GM19455 (cell line): ENCODE results near the gene GCLC.
"Not testable (repeated sequence)": the region's sequence is repeated elsewhere in the genome, so short reads cannot be mapped to it uniquely, and the experiment has no call there.

Source experiments
- ATAC-seq: cut with Tn5 transposase; IDR thresholded peaks from one replicate; pipeline ENCODE4 v1.9.1; 2021; ENCODE audit not compliant: unreplicated experiment

The GCLC gene

DNA sequence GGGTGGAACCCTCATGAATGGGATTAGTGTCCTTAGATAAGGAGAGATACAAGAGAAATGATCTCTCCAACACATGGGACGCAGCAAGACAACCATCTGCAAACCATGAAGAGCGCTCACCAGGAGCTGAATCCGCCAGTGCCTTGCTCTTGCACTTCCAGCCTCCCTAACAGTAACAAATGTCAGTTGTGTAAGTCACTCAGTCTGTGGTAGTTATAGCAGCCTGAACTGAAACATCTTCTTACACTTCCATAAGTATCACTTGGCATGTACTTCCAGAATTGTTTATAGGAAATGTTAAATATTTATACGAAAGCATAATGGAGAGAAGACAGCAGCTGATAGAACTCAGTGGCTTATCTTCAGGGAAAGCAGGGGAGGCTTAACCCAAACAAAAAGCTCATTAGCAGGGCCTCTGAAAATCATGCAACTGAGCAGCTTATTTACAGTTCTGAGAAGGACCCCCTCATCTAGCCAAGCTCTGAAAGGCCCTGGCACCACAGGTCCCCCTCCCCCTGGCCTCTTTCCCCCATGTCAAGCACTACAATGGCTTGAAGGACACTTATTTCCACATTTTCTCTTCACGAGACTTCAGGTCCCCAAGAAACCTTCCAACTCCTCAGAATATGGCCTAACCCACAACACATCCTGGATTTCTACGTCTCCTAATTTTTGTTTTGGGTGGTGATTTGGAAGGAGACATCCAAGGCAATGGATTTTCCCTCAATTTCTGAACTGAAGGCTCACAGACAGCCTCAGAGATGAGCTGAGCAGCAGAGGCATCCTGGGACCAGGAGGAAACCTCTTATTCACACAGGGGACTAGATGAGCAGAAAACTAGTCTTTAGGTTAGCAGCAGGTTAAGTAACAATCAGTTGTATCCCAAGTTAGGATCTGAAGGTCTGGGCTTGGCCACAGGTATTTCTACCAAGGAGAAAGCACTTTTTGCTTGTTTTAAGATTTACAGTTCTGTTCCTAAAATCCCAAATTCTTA, 49.1 kb downstream of the GCLC start:
- ATAC-seq, result no peak

DNA sequence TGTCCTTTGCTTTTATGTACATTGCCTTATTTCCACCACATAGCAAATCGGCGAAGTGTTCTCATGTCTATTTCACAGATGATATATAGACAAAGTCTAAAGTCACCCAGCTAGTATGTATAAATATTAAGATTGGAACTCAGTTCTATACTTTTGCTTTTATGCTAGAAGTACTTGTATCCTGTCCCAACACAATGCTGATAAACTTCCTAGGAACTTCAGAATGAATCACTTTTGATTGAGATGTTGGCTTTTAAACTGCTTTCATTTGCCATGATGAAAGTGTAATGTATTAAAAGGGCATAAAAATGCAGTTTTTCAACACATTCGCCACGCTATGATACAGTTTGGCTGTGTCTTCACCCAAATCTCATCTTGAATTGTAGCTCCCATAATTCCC, 50.8 kb downstream of the GCLC start:
- no peak for ATAC-seq

DNA sequence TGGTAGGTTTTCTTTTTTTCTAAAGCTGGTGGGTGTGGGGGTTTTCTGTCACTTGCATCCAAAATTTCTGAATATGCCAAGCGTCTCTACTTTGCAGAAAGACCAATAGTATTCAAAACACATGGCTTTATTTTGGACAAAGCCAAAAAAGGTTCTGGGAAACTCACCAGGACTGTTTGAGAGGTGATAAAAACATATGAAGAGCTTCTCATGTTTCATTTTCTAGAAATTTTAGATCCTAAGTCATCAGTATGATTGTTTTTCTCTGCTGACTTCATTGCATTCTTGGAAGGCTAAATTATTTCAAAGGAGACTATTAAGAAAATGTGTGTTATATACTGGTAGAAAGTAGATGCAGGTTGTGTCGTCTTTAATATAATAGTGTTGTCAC, 51.3 kb downstream of the GCLC start:
- no peak for ATAC-seq

DNA sequence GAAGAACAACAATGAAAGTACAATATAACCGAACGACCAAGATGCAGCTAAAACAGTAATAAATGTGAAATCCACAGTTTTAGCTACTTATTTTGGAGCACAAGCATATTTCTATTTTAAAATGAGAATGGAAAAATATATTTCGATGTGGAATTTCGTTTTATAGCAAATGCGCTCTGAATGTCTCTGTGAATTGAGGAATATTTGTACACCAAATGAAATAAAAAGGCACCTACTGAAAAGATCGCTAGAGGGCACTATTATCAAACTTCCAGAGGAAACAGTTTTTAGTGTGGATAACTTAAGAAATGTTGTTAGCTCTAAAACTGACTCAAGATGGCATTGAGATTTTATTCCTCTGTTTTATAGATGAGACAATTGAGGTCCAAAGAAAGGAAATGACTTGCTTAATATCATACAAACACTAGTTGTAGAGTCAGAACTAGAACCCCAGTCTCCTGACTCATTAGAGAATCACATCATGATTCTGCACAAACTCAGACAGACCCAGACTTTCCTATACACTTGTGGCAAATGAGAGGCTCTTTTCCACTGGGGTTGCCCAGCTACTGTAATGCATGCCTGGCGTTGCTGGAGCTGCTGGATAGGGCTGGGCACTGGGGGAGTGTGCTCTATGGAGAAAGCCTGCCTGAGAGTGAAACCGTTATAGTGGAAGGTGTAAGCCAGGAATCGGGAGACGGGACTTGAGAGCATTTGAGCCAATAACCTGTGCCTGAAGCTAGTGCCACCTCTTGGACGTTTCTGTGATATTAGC, 51.9 kb downstream of the GCLC start:
- ATAC-seq, result no peak

DNA sequence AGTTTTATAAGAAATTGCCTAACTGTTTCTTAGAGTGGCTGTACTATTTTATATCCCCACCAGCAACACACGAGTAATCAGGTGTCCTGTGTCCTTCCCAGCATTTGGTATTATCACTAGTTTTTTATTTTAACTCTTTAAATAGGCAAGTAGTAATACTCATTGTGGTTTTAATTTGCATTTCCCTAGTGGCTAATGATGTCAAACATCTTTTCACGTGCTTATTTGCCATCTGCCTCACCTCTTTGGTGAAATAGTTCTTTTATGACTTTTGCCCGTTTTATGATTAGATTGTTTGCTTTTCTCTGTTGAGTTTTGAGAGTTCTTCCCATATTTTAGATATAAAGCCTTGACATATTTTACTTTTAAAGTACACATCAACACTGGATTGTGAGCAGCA, 57.8 kb downstream of the GCLC start:
- ATAC-seq, result no peak

DNA sequence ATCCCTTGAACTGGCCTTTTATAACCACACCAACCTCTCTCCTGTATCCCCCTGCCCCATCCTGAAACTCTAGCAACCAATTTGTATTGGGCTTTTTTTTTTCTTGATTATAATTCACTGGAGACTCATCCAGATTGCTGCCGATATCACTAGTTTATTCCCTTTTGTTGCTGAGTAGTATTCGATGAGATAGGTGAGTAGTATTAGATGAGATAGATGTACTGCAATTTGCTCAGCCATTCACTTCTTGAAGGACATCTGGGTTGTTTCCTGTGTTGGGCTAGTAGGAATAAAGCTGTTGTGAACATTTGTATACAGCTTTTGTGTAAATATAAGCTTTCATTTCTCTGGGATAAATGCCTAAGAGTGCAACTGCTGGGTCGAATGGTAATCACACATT, 58.2 kb downstream of the GCLC start:
- no peak for ATAC-seq

DNA sequence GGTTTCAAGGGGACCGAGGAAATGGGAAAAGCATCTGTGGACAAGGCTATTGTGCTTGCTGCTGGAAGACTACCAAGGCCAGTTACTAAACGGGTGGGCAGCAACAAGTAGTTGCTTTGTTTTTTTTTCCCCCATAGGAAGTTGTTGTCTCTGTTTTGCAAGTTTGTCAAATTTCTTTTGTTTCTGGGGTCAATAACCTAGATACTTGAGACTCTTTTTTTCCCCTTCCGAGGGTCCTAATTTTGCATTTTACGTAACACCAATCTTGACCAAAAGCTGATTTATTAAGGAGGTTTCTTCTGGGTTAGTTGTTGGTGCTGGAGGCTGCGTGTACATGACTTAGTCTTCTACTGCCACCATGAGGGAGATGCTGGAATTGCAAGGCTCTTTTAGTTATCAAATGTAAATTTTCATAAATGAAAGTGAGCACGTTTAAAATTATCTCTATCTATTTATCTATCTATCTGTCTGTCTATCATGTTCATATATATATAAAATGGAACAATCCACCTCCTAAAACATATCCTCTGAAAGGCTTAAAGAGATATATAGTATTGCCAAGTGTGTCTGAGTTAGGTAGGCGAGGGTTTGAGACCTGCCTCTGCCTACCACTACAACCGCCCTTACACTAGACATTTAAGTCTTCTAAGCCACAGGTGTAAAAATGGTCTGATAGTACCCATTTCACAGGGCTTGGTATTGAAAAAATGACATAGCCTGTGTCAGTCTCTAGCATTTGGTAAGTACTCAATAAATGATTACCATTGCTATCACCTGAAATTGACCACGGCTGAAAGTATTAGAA, 60.2 kb downstream of the GCLC start:
- no peak for ATAC-seq

DNA sequence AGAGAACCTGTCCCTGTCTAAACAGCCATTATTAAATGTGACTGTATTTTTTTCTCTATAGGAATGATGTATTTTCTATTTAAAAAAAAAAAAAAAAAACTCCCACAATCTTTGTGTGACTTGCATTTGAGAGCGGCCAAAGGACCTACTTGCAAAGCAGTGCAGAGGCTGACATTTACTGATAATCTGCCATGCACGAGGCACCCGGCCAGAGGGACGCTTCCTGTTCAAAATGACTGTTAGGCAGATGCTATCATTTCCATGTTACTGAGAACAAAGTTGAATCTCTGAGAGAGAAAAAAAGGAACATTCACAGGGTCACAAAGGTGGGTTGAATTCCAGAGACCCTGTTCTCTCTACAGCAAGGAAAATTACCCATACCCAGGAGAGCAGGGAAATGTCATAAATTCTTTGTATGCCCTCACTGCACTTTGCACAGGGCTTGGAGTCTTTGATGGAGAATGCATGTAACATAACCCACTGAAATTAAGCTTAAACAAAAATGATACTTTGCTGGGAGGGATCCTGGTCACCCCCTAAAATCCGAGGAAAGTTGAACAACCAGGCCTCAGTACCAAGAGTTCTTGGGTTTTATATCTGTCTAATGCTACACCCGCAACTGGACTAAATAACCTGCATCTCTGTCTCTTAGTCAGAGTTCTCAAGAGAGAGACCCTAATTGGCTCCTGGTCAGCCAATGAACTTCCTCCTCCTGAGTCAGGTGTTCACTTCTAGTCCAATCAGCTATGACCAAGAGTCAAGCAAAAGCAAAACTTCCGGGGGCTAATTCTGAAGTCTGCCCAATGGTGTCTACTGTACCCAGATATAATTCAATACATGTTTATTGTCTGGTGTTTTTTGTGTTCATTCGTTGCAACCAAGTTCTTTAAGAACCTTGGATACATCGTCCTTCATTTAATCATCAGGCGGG, 61.2 kb downstream of the GCLC start:
- no peak for ATAC-seq

DNA sequence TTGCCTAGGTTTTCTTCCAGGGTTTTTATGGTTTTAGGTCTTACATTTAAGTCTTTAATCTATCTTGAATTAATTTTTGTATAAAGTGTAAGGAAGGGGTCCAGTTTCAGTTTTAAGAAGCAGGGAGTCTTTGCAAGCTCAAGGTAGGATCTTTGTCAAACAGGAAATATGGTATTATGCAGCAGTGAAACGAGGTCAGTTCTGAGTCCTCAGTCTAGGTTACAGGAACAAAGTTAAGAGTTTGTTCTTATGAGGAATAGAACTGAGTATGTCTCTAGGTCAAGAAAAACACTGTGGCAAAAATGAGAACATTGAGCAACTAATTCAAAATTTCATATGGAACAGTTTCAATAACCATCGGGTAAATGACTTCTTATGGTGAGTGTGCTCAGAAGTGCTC, 63.6 kb downstream of the GCLC start:
- no peak for ATAC-seq

DNA sequence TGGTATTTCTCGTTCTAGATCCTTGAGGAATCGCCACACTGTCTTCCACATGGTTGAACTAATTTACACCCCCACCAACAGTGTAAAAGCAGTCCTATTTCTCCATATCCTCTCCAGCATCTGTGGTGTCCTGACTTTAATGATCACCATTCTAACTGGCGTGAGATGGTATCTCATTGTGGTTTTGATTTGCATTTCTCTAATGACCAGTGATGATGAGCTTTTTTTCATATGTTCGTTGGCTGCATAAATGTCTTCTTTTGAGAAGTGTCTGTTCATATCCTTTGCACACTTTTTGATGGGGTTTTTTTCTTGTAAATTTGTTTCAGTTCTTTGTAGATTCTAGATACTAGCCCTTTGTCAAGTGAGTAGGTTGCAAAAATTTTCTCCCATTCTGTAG, 64.1 kb downstream of the GCLC start:
- not testable (repeated sequence) for ATAC-seq

DNA sequence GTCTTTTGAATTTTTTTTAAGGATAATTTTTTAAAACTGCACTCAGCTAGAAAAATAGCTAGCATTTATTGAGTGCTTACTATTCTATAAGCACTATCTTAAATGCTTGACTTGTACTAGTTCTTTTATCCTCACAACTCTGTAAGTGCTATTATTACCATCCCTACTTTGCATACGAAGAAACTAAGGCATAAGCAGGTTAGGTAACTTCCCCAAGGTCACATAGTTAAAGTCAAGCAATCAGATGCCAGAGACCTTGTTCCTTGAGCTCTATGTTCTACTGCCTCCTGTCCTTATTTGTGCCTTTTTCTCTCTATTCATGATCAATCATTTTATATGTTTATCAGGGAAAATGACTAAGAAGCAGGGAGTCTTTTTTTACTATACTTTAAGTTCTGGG, 65.0 kb downstream of the GCLC start:
- no peak for ATAC-seq

DNA sequence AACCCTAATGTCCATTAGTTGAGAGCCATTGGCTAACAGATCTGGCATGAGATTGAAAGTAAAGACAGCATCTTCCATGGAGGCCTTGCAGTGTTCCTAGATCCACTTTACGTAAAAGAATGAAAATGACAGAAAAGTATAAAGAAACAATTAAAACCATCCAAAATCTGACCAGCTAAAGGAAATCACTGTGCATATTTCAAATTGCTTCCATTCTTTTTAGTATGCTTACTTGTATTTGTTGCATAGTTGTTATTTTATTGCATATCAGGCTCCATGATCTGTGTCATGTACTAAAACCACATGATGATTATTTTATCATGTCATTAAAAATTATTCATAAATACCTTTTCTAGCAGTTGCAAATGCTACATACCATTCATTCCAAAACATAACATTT, 67.9 kb downstream of the GCLC start:
- no peak for ATAC-seq

DNA sequence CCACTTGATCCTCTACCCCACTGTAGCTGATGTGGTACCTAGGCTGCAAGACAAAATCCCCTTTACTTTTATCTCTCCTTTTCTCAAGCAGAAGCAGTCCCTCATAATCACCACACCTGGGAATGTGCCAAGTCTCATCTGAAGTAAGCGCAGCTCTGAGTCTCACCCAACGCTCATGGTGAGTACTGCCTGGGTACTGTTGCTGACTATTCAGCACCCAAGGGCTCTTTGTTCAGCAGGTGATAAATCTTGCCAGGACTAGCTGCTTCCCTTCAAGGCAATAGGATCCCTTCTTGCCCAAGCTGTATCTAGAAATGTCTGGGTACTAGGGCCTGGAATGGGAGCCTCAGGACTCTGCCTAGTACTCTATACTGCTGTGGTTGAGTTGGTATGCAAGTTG, 70.9 kb downstream of the GCLC start:
- ATAC-seq, result no peak

DNA sequence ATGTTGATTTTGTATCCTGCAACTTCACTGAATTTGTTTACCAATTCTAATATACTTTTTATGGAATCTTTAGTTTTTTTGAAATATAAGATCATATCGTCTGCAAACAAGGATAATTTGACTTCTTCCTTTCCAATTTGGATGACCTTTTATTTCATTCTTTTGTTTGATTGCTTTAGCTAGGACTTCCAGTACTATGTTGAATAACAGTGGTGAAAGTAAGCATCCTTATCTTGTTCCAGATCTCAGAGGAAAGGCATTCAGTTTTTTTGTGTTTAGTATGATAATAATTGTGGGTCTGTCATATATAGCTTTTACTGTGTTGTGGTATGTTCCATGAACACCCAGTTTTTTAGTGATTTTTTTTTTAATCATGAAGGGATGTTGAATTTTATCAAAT, 75.7 kb downstream of the GCLC start:
- no peak for ATAC-seq

DNA sequence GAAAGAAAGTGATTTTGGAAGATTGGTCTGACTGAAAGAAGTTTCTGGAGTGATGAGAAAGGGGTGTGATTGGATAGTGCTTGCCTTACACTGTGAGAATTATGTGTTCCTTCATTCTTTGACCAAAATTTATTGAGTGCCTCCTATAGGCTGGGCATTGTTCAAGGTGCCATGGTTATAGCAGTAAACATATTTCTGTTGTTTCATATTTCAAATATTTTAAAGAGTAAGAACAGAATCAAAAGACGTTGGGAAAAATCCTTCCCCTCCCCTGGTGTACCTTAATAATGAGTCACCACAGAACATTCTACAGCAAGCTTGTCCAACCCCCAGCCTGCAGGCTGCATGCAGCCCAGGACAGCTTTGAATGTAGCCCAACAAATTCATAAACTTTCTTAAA, 78.6 kb downstream of the GCLC start:
- no peak for ATAC-seq

DNA sequence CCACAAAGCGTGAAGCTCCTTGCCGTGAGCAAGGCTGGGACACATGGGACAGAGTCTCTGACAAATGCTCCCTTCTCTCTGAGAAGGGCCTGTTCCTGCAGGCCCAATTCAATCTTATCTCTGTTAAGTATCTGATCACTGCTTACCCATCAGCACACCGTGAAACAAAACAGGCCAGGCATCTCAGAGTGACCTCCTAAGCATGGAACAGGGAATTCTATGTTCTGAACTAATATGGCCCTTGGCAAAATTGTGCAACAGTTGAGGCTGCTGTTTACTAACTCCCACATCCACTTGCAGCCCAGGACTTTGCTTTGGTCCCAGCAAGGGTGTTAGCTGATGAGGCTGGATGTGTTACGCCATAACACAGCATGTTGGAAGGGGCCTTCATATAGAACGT, 79.2 kb downstream of the GCLC start:
- no peak for ATAC-seq

DNA sequence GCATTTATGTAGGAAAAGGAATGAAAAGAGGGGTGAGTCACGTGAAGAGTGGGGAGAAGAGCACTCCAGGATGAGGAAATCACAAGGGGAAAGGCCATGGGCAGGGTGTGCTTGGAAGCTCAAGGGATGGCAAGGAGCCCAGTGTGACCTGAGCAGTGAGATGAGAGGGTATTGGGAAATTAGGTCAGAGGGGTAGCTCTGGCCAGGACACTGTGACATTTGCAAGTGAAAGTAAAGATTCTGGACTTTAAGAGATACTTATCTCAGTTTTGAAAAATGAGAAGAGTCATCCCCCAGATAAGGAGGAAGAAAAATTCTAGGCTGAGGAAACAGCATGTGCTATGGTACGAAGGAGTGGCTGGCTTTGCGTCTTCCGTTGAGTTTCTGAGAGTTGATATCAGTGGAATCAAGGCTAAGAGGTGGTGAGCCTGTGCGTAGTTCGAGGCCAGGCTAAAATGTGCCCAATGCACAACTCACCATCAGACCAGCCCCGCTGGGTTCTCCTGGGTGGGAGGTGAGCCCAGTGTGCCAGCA, 79.9 kb downstream of the GCLC start:
- ATAC-seq, result no peak

DNA sequence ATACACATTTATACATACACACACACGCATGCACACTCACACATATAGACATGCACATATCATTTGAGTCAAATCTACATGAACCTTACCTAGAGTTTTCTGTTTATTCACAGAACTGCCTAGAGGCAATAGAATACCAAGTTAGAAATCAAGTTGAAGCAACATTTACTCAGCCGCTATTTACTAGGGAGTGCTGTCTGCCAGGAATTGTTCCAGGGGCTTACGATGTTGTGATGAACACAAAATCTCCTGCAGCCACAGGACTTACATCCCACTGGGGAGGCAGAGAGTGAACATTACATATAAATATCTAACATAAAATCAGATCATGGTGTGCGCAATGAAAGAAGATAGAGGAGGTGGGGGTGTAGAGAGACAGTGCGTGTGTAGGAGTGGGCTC, 80.4 kb downstream of the GCLC start:
- ATAC-seq, result no peak

DNA sequence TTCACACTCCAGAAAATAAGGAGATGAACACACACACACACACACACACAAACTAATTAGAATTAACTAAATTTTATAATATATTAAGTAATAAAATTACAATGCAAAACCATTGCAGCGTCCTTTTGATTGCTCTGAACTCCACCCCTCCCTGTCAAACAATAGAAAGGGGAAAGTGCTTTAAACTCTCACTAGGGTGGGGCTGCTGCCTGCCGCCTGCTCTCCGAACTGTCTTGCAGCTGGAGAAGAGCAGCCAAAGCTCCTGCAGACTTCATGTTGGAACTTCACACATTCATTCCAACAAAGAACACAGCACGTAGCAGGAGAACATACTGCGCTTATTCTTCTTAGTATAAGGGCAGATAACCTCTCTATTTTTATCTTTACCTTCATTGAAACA, 83.2 kb downstream of the GCLC start:
- ATAC-seq, result peak; percentile 44

DNA sequence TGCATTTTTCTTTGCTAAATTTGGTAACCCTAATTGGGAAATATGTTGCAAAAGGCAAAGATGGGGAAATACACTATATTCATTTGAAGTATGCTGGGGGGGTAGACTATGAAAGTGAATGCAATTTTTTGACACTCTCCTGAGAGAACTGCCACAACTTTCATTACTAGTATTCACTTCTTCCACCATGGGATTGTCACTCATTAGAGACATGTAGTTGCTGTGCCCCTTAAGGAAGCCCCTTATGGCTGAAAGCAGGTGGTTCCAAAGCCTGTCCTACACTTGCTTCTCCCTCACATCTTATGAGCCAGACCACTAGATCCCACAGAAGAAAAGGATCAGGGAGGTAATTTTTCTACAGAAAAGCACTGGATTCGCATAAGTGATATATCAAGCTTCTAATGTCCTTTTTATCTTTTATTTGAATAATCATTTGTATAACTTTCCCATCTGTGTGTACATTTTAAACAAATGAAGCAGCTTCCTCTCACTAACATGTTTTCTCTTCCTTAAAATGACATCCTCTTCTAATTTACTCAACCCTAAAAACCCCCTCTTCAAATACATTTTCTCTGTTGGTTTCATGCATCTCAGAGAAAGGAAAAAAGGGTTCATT, 83.8 kb downstream of the GCLC start:
- ATAC-seq, result peak; percentile 44
